Spinal cord (tissue), 10 donors: ENCODE results near the gene PHLDB2. TPM values are rescaled to one million over a fixed set of nuclear protein-coding genes. Genes with fewer than 3 reads are reported as not detected.

Source experiments
- DNase-seq, 6 donors: peaks; one replicate each; pipeline versions ENCODE4 v3.0.0 to v3.0.0-alpha.2; 2013 to 2015; ENCODE audit warnings: low spot score in 6 of 6, low read depth in 4 of 6
- H3K27ac ChIP-seq: one replicate; pipeline ENCODE4 v1.5.1; 2013; ENCODE audit warnings: low read depth, low read length, control low read depth
- H3K27me3 ChIP-seq: one replicate; pipeline ENCODE4 v1.6.1; 2013; ENCODE audit warnings: low read length; ENCODE audit not compliant: control insufficient read depth, insufficient read depth
- H3K36me3 ChIP-seq: one replicate; pipeline ENCODE4 v1.6.1; 2013; ENCODE audit warnings: low read length; ENCODE audit not compliant: control insufficient read depth, insufficient read depth
- H3K4me1 ChIP-seq: one replicate; pipeline ENCODE4 v1.6.1; 2013; ENCODE audit warnings: low read length; ENCODE audit not compliant: control insufficient read depth, insufficient read depth
- H3K4me3 ChIP-seq: one replicate; pipeline ENCODE4 v1.5.1; 2013; ENCODE audit warnings: low read depth, low read length, control low read depth
- H3K9me3 ChIP-seq: one replicate; pipeline ENCODE4 v1.6.1; 2013; ENCODE audit warnings: low read length; ENCODE audit not compliant: control insufficient read depth, insufficient read depth
- WGBS: methylation state at CpG from one replicate; pipeline ENCODE4 v1.1.5; 2013; ENCODE audit warnings: missing lambda C conversion rate; ENCODE audit not compliant: insufficient coverage; 5-methylcytosine and 5-hydroxymethylcytosine counted together
- polyA plus RNA-seq, 2 donors: library from polyadenylated mRNA; unstranded; fragments of 120-200 nt; gene quantifications; one replicate each; pipeline ENCODE4 v1.2.1, GENCODE V29; 2013; ENCODE audit not compliant: insufficient read length in 2 of 2
- total RNA-seq, 2 donors: library from RNA; depleted of rRNA in 1 of 2; stranded (reverse); fragments of 120-200 nt in 1 of 2; fragments of >200 nt in 1 of 2; gene quantifications; one replicate each; pipeline versions ENCODE4 v1.2.3 to v1.2.4, GENCODE V29; 2013 to 2014
- donor health status: healthy.

Gene PHLDB2
- total and polyA plus RNA-seq, 4 donors = 8.0 to 130 (median 31.0) TPM

DNA sequence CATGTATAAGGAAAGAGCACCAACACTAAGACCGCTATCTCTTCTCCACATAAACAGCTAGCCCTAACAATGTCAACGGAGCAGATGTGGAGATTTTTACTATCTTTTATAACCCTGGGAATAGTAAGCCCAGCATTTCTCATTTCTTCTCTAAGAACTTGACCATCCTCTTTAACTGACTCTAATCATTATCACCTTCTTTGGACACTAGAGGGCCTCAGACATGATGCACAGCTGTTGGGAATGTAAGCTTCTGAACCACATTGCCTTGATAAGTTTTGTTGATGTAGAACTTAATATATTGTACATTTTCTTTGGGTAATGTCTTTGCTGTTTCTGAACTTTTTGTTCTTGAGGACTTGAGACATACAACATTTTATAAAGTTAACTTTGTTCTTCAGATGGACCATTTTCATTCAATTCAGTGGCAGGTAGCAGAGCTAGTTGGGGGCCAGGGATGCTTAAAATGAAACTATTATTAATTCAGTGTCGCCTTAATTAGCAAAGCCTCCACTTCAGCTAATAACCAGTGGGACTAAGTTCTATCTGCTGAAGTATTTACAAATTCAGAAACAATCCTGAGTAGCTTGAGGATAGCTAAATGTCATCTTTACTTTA is 130.1 kb downstream of the PHLDB2 start:
- Histone ChIP-seq H3K36me3 (peaks cover 4% of the 10 kb centered on the region), H3K9me3 (no peaks in the 10 kb centered on the region), H3K27me3 (no peaks in the 10 kb centered on the region), H3K27ac (no peak overlapping the region), H3K4me3 (no peak overlapping the region), H3K4me1 (no peaks in the 10 kb centered on the region)
- peak in 3 of 6 donors; percentile 50 to 91 (median 80) for DNase-seq
- 60% methylated on average over 1 of the region's 3 CpGs for WGBS

DNA sequence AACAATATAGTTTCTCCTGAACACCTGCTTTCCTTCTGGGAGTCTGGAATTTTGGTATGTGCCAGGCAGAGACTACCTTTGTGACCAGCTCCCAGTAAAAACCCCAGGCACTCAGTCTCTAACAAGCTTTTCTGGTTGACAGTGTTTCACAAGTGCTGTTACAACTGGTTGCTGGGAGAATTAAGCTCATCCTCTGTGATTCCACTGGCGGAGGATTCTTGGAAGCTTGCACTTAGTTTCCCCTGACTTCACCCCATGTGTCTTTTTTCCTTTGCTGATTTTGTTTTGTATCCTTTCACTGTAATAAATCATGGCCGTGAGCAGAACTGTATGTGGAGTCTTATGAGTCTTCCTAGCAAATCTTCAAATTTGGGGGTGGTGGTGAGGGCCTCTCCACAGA is 134.0 kb downstream of the PHLDB2 start:
- peak in 2 of 6 donors; percentile 64 to 75 for DNase-seq
- H3K4me1 ChIP-seq = peaks cover 1% of the 10 kb centered on the region
- 67% methylated on average over 1 of the region's 2 CpGs for WGBS
- no peak overlapping the region for H3K4me3 ChIP-seq
- H3K36me3 ChIP-seq = no peaks in the 10 kb centered on the region
- no peaks in the 10 kb centered on the region for H3K9me3 ChIP-seq
- H3K27me3 ChIP-seq = no peaks in the 10 kb centered on the region
- H3K27ac ChIP-seq = peak overlapping the region; percentile 35

DNA sequence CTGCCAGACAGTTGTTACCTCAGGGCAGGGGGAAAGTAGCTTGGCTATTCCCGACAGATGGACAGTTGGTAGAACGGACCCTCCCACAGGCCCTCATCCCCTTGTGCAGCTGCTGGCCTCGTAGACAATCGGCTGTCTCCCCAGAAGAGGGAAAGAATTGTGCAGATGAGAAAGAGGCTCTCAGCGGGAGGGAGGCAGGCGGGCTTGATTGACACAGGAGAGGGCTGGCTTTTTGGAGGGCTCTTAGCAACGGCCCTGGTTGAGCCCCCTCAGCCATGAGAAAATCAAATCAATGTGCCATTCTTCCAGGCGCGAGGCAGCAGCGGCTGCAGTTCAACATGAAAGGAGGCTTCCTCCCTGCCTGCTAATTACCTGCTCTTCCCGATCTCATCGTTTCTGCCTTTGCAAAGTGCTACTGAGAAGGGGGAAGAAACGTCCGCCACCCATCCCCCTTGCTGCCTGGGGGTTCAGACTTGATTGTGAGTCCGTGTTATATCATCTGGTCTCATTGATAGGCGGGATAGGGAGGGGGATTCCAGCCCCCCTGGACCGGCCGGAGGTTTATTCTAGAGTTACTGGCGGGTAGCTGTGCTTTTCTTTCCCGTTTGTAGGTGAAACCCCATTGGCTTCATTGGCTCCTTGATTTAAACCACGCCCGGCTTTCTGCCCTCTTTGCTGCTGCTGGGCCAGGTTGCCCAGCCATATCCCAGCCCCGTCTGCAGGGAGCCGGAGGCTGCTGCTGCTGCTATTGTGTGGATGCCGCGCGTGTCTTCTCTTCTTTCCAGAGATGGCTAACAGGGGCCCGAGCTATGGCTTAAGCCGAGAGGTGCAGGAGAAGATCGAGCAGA is 139.8 kb downstream of the PHLDB2 start, which contains the start of gene TAGLN3:
TSS of gene TAGLN3 (plus strand) at position 287 of the 848 bp plus-strand sequence. CDS start at position 788, 501 bp downstream.
- peak within 1 kb of the TSS; percentile 86 for H3K27ac ChIP-seq
- H3K4me1 ChIP-seq = peaks cover 34% of the 10 kb centered on the region
- peak within 1 kb of the TSS; percentile 73 for H3K4me3 ChIP-seq
- peaks cover 3% of the 10 kb centered on the region for H3K27me3 ChIP-seq
- WGBS = 0% methylated on average over 26 of the region's 30 CpGs
- peaks cover 9% of the 10 kb centered on the region for H3K36me3 ChIP-seq
- H3K9me3 ChIP-seq = no peaks in the 10 kb centered on the region
- DNase-seq = peak in 5 of 6 donors; percentile 70 to 94 (median 78)

DNA sequence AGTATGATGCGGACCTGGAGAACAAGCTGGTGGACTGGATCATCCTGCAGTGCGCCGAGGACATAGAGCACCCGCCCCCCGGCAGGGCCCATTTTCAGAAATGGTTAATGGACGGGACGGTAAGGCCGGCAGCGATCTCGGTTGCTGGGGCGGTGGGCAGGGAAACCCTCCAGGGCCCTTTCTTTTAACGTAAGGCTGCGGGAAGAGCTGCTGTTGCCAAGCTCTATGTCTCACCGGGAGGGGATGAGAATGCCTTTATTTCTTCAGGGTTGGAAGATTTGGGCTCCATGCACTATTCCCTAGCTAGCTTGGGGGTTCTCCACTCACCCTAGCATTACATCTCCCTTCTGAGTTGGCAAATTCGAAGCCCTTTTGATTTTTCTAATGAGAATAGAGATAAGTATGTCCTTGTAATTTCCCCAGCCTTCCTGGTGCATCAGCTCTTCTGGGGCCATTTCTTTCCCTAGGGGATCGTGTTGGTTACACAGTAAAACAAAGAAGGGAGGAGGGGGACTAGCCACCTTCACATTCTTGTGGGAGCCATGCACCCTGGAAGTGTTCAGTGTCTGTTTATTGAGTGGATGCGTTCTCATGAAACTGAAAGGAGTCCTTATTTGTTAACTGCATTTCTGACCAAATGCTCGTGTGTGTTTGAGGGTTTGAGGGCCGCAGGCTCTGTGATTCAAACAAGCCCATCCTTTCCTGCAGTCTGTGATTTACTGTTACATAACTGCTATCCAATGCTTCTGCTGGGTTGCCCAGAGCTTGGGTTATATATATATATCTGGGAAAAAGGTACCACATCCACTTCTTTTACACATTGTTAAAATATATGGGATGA is 140.6 kb downstream of the PHLDB2 start:
- Histone ChIP-seq H3K36me3 (peaks cover 12% of the 10 kb centered on the region), H3K4me1 (peaks cover 34% of the 10 kb centered on the region), H3K4me3 (peak overlapping the region; percentile 73), H3K27me3 (peaks cover 3% of the 10 kb centered on the region), H3K27ac (peak overlapping the region; percentile 86), H3K9me3 (no peaks in the 10 kb centered on the region)
- under 1% methylated on average over 13 of the region's 19 CpGs for WGBS
- DNase-seq = peak in 2 of 6 donors; percentile 81 to 87

DNA sequence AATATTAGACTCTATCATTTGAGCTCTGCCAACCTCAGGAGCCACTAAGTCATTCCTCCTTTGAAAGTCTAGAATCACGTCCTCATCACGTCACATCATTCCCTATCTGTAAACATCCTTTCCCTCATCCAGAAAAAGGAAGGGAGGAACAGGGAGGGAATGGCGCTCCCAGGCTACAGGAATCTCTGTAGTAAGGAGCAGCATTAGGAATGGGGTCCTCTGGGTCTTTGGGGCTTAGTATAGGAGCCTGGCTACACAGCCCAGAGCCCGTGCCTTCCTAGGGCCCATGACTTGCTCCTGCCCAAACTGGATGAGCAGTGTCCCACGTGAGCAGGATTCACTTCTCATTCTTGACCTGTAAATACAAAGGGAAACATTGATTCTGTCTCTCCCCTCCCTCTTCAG is 141.3 kb downstream of the PHLDB2 start:
- Histone ChIP-seq H3K27ac (peak overlapping the region; percentile 86), H3K36me3 (peaks cover 15% of the 10 kb centered on the region), H3K27me3 (peaks cover 3% of the 10 kb centered on the region), H3K9me3 (no peaks in the 10 kb centered on the region), H3K4me3 (peak overlapping the region; percentile 73), H3K4me1 (peaks cover 34% of the 10 kb centered on the region)
- whole genome bisulfite sequencing = 33% methylated on average over 2 of the region's 5 CpGs
- DNase-seq = peak in 2 of 6 donors; percentile 66 to 79

DNA sequence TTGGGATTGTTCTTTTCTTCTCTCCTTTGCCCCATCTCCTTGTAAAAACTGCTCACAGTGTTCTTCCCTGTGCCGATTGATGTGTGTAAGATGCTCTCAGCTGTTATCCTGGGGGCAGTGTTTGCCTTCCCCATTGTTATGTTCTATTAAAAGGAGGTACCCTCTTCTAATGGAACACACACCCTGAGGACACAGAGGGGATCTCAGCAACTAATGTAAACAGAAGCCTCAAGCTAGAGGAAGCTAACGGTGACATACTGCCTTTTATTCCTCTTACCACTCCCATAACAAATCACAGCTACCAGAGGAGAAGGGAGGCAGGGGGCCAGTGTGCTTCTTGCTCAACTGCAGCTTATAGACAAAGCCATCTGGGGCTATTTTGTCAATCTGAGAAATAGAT is 141.9 kb downstream of the PHLDB2 start:
- peak in 2 of 6 donors; percentile 49 to 75 for DNase-seq
- Histone ChIP-seq H3K4me1 (peaks cover 34% of the 10 kb centered on the region), H3K4me3 (peak overlapping the region; percentile 73), H3K27me3 (peaks cover 3% of the 10 kb centered on the region), H3K36me3 (peaks cover 15% of the 10 kb centered on the region), H3K9me3 (no peaks in the 10 kb centered on the region), H3K27ac (no peak overlapping the region)
- WGBS = 0% methylated on average over 1 of the region's 2 CpGs

DNA sequence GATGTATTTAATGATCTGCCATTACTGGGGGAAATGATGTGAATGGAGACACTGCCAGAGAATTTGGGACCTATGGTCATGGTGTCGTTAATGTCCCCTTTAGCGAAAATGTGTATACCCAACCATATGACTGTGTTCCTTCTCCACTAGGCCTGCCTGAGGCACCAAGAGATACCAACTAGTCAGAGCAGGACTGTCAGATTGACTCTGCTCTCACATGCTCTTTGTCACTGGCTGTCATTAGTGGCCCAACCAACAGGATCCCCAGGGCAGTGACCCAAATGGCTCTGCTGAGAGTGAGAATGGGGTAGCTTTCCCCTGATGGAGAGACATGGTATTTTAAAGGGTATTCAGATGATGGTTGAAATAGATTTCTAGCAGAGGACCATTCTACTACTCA is 142.5 kb downstream of the PHLDB2 start:
- Histone ChIP-seq H3K36me3 (peaks cover 15% of the 10 kb centered on the region), H3K9me3 (no peaks in the 10 kb centered on the region), H3K4me1 (peaks cover 34% of the 10 kb centered on the region), H3K27ac (no peak overlapping the region), H3K27me3 (peaks cover 3% of the 10 kb centered on the region), H3K4me3 (peak overlapping the region; percentile 10)
- 56% methylated on average over 2 of the region's 2 CpGs for WGBS
- no peak for DNase-seq

DNA sequence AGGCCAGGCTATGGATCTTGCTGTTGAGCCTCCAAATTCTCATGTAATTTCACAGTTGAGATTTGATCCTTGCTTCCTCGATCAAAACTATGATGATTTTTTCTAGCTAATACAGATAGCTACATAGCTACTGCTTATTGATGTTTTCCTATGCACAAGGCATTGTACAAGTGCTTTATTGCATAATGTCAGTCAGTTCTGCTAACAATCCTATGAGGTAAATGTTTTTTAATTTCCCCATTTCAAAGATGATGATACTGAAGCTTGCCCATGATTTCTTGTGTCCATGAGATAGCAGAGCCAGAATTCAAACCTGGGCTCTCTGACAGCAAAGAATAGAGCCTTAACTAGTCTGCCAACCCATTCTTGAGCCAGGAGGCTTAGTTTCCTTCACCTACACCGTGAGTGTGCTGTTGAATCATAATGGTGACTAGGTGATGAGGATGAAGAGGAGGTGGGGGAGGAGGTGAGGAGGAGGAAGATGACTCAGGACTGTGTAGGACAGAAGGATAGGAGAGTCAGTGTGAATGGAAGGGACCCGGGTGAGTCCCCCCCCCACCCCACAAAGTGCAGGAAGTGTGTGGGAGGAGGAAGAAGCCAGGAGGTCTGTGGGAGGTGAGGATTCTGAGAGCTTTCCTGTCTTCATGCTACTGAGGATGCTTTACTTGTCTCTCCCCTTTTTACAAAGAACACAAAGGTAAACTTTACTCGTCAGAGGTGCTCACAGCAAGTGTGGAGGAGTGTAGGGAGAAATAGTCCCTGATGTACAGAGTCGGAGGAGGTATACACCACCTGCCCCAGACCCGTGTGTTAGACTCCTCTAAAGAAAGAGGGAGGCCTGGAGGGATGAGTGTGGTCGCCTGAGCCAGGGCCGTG is 143.3 kb downstream of the PHLDB2 start:
- H3K27ac ChIP-seq = no peak overlapping the region

More for the DNA sequence above, 143.3 kb downstream of the PHLDB2 start:
- 72% methylated on average over 3 of the region's 8 CpGs for WGBS
- no peaks in the 10 kb centered on the region for H3K9me3 ChIP-seq
- H3K4me1 ChIP-seq = peaks cover 34% of the 10 kb centered on the region
- no peak overlapping the region for H3K4me3 ChIP-seq
- peaks cover 3% of the 10 kb centered on the region for H3K27me3 ChIP-seq
- peaks cover 15% of the 10 kb centered on the region for H3K36me3 ChIP-seq
- no peak for DNase-seq
